CD4-positive, CD25-positive, alpha-beta regulatory T cell (primary cell): ENCODE data around the gene IL31RA. TPM values are rescaled to one million over a fixed set of nuclear protein-coding genes. Genes with fewer than 3 reads are reported as not detected.

ENCODE experiments used
- ATAC-seq, 2 donors: fragments of 150-1000 bp; cut with Tn5 transposase; one replicate each; pipeline ENCODE4 v1.10.0; 2021; ENCODE audit warnings: low read depth in 2 of 2, moderate number of reproducible peaks in 2 of 2, moderate library complexity in 1 of 2
- DNase-seq, 3 donors: peaks; one replicate each; pipeline versions ENCODE4 v3.0.0 to v3.0.0-alpha.2; 2012 to 2022; ENCODE audit warnings: mixed read lengths in 1 of 3
- H3K27ac ChIP-seq: one replicate; pipeline ENCODE4 v1.7.0; 2013; ENCODE audit warnings: mild to moderate bottlenecking, low read length; ENCODE audit not compliant: insufficient read depth, poor library complexity, severe bottlenecking
- H3K27me3 ChIP-seq: one replicate; pipeline ENCODE4 v1.7.0; 2013; ENCODE audit warnings: low read length; ENCODE audit not compliant: control insufficient read depth, insufficient read depth
- H3K36me3 ChIP-seq: one replicate; pipeline ENCODE4 v1.7.0; 2013; ENCODE audit warnings: mild to moderate bottlenecking, low read length, moderate library complexity; ENCODE audit not compliant: control insufficient read depth, insufficient read depth
- H3K4me1 ChIP-seq: 2 replicates; pipeline ENCODE4 v1.7.0; 2013; ENCODE audit warnings: mild to moderate bottlenecking, low read length; ENCODE audit not compliant: insufficient read depth, control insufficient read depth, poor library complexity, severe bottlenecking
- H3K4me3 ChIP-seq: one replicate; pipeline ENCODE4 v1.7.0; 2013; ENCODE audit warnings: low read depth, mild to moderate bottlenecking, low read length, moderate library complexity
- H3K9me3 ChIP-seq, 2 experiments: 1 replicate in 1 of 2; 2 replicates in 1 of 2; pipeline ENCODE4 v1.7.0; 2013; ENCODE audit warnings: low read length in 2 of 2, mild to moderate bottlenecking in 1 of 2, moderate library complexity in 1 of 2; ENCODE audit not compliant: control insufficient read depth in 2 of 2
- H3K27ac Mint-ChIP-seq, 3 donors: one replicate each; pipeline ENCODE4 v1.8.0; 2020 to 2022; ENCODE audit warnings: mild to moderate bottlenecking in 3 of 3, mixed read lengths in 3 of 3, moderate library complexity in 2 of 3
- H3K27me3 Mint-ChIP-seq: one replicate; pipeline ENCODE4 v1.8.0; 2022; ENCODE audit warnings: mild to moderate bottlenecking, mixed read lengths
- H3K36me3 Mint-ChIP-seq: one replicate; pipeline ENCODE4 v1.8.0; 2020; ENCODE audit warnings: mixed read lengths
- H3K4me1 Mint-ChIP-seq, 4 donors: one replicate each; pipeline ENCODE4 v1.8.0; 2020 to 2022; ENCODE audit warnings: mixed read lengths in 4 of 4, mild to moderate bottlenecking in 1 of 4
- H3K4me3 Mint-ChIP-seq, 4 donors: one replicate each; pipeline ENCODE4 v1.8.0; 2020 to 2022; ENCODE audit warnings: mild to moderate bottlenecking in 4 of 4, mixed read lengths in 4 of 4, moderate library complexity in 3 of 4
- H3K9me3 Mint-ChIP-seq, 7 donors: one replicate each; pipeline ENCODE4 v1.8.0; 2020 to 2022; ENCODE audit warnings: mixed read lengths in 7 of 7, mild to moderate bottlenecking in 3 of 7, moderate library complexity in 2 of 7
- polyA plus RNA-seq, 4 donors: library from polyadenylated mRNA; unstranded; fragments of 300-500 nt; fragmentation: Illumina TruSeq; gene quantifications; one replicate each; pipeline ENCODE4 v1.2.3, GENCODE V29; 2021
- total RNA-seq: library from RNA; stranded (reverse); gene quantifications from one replicate; pipeline ENCODE4 v1.2.3, GENCODE V29; 2022

The IL31RA gene
- total and polyA plus RNA-seq, 5 donors from 2014 or later: not detected

GRCh38 chr5:55823151-55823796 is 27.9 kb upstream of the IL31RA start:
- no peaks in the 10 kb centered on the region for H3K36me3 ChIP-seq
- DNase-seq (no peak), ATAC-seq (no peak)
- no peaks in the 10 kb centered on the region for H3K9me3 ChIP-seq
- no peak overlapping the region for H3K27ac ChIP-seq
- H3K4me3 ChIP-seq: no peak overlapping the region
- peaks cover 62% of the 10 kb centered on the region for H3K27me3 ChIP-seq
- H3K4me1 ChIP-seq: peaks cover 7% of the 10 kb centered on the region
- Mint-ChIP-seq H3K4me3 (no peak overlapping the region), H3K36me3 (no peaks in the 10 kb centered on the region), H3K9me3 (peaks cover 0 to 2% (median 0%) of the 10 kb centered on the region in 7 donors), H3K27ac (no peak overlapping the region), H3K27me3 (peaks cover 77% of the 10 kb centered on the region), H3K4me1 (peaks cover 0 to 11% (median 1%) of the 10 kb centered on the region in 4 donors)

- Histone ChIP-seq H3K4me1 (no peaks in the 10 kb centered on the region), H3K4me3 (no peak overlapping the region), H3K36me3 (no peaks in the 10 kb centered on the region), H3K9me3 (no peaks in the 10 kb centered on the region), H3K27ac (no peak overlapping the region), H3K27me3 (peaks cover 15% of the 10 kb centered on the region)
- DNase-seq (no peak), ATAC-seq (no peak)
- no peaks in the 10 kb centered on the region for H3K36me3 Mint-ChIP-seq
- H3K9me3 Mint-ChIP-seq: peaks cover 0 to 4% (median 0%) of the 10 kb centered on the region in 7 donors
- H3K4me1 Mint-ChIP-seq: no peaks in the 10 kb centered on the region
- H3K4me3 Mint-ChIP-seq: no peak overlapping the region
- no peak overlapping the region for H3K27ac Mint-ChIP-seq
- peaks cover 27% of the 10 kb centered on the region for H3K27me3 Mint-ChIP-seq
These were observed 21.2 kb upstream of the IL31RA start for GRCh38 chr5:55829956-55830355.

GRCh38 chr5:55832446-55832845 is 18.7 kb upstream of the IL31RA start:
- peaks cover 23% of the 10 kb centered on the region for H3K27me3 Mint-ChIP-seq
- H3K4me1 Mint-ChIP-seq: no peaks in the 10 kb centered on the region
- H3K27me3 ChIP-seq: peaks cover 4% of the 10 kb centered on the region
- H3K4me1 ChIP-seq: no peaks in the 10 kb centered on the region
- no peak overlapping the region for H3K4me3 ChIP-seq
- no peak overlapping the region for H3K27ac Mint-ChIP-seq
- H3K36me3 ChIP-seq: no peaks in the 10 kb centered on the region
- no peaks in the 10 kb centered on the region for H3K36me3 Mint-ChIP-seq
- H3K27ac ChIP-seq: no peak overlapping the region
- ATAC-seq: no peak
- H3K9me3 Mint-ChIP-seq: peaks cover 0 to 4% (median 0%) of the 10 kb centered on the region in 7 donors
- DNase-seq: no peak
- H3K9me3 ChIP-seq: no peaks in the 10 kb centered on the region
- no peak overlapping the region for H3K4me3 Mint-ChIP-seq

- peaks cover 30% of the 10 kb centered on the region for H3K27me3 Mint-ChIP-seq
- DNase-seq (no peak), ATAC-seq (no peak)
- no peaks in the 10 kb centered on the region for H3K36me3 ChIP-seq
- no peaks in the 10 kb centered on the region for H3K4me1 ChIP-seq
- no peak overlapping the region for H3K4me3 ChIP-seq
- H3K36me3 Mint-ChIP-seq: no peaks in the 10 kb centered on the region
- peaks cover 4% of the 10 kb centered on the region for H3K27me3 ChIP-seq
- H3K9me3 Mint-ChIP-seq: peaks cover 0 to 4% (median 1%) of the 10 kb centered on the region in 7 donors
- H3K4me3 Mint-ChIP-seq: no peak overlapping the region
- H3K27ac ChIP-seq: no peak overlapping the region
- H3K4me1 Mint-ChIP-seq: peaks cover 0 to 4% (median 0%) of the 10 kb centered on the region in 4 donors
- H3K27ac Mint-ChIP-seq: no peak overlapping the region
- H3K9me3 ChIP-seq: no peaks in the 10 kb centered on the region
These were observed 15.0 kb upstream of the IL31RA start for GRCh38 chr5:55836191-55836590.

DNA sequence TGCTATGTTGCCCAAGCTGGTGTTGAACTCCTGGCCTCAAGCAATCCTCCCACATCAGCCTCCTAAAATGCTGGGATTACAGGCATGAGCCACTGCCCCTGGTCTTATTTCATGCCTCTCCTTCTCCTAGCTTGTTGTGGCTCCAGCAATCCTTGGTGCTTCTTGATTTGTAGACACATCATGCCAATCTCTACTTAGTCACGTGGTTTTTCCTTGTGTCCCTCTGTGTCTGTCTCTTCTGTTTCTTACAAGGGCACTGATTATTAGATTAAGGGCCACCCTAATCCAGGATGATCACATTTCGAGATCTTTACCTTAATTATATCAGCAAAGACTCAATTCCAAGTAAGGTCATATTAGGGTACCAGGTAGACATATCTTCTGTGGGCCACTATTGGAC is 9.2 kb upstream of the IL31RA start:
- Mint-ChIP-seq H3K4me3 (no peak overlapping the region), H3K9me3 (peaks cover 0 to 9% (median 3%) of the 10 kb centered on the region in 7 donors), H3K4me1 (peaks cover 0 to 4% (median 0%) of the 10 kb centered on the region in 4 donors), H3K27me3 (peaks cover 37% of the 10 kb centered on the region), H3K36me3 (no peaks in the 10 kb centered on the region), H3K27ac (no peak overlapping the region)
- ATAC-seq (no peak), DNase-seq (no peak)
- Histone ChIP-seq H3K36me3 (no peaks in the 10 kb centered on the region), H3K4me1 (no peaks in the 10 kb centered on the region), H3K27ac (no peak overlapping the region), H3K4me3 (no peak overlapping the region), H3K9me3 (peaks cover 0 to 6% of the 10 kb centered on the region in 2 experiments), H3K27me3 (peaks cover 22% of the 10 kb centered on the region)

- H3K9me3 Mint-ChIP-seq: peaks cover 0 to 9% (median 6%) of the 10 kb centered on the region in 7 donors
- H3K4me1 Mint-ChIP-seq: no peaks in the 10 kb centered on the region
- H3K36me3 Mint-ChIP-seq: no peaks in the 10 kb centered on the region
- H3K27ac Mint-ChIP-seq: no peak overlapping the region
- no peaks in the 10 kb centered on the region for H3K36me3 ChIP-seq
- DNase-seq (no peak), ATAC-seq (no peak)
- H3K27me3 ChIP-seq: peaks cover 24% of the 10 kb centered on the region
- no peaks in the 10 kb centered on the region for H3K4me1 ChIP-seq
- no peak overlapping the region for H3K27ac ChIP-seq
- peaks cover 0 to 6% of the 10 kb centered on the region in 2 experiments for H3K9me3 ChIP-seq
- H3K4me3 Mint-ChIP-seq: no peak overlapping the region
- no peak overlapping the region for H3K4me3 ChIP-seq
- peaks cover 39% of the 10 kb centered on the region for H3K27me3 Mint-ChIP-seq
These were observed 3.3 kb upstream of the IL31RA start for GRCh38 chr5:55847837-55848236.

DNA sequence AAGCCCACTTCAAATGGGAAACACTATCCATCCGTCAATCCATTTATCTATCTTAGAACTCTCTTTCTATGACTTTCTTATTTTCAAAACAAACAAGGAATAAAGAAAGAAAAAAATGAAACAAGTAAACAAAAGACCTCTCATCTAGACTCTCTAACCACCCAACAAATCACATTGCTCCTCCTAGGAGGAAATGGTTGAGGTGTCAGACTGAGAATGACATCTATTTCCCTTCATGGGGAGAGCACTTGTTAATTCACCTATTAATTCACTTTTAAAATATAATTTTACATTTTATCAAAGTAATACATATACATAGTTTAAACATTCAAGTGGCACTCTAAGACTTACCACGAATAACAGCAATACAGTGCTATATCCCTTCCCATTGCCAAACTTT is 2.4 kb upstream of the IL31RA start:
- H3K4me3 ChIP-seq: no peak overlapping the region
- no peaks in the 10 kb centered on the region for H3K4me1 ChIP-seq
- no peaks in the 10 kb centered on the region for H3K4me1 Mint-ChIP-seq
- H3K4me3 Mint-ChIP-seq: no peak overlapping the region
- peaks cover 0 to 6% of the 10 kb centered on the region in 2 experiments for H3K9me3 ChIP-seq
- H3K36me3 Mint-ChIP-seq: no peaks in the 10 kb centered on the region
- ATAC-seq (no peak), DNase-seq (no peak)
- peaks cover 0 to 9% (median 3%) of the 10 kb centered on the region in 7 donors for H3K9me3 Mint-ChIP-seq
- H3K27ac ChIP-seq: no peak overlapping the region
- H3K27me3 ChIP-seq: peaks cover 24% of the 10 kb centered on the region
- H3K36me3 ChIP-seq: no peaks in the 10 kb centered on the region
- H3K27me3 Mint-ChIP-seq: peaks cover 47% of the 10 kb centered on the region
- no peak overlapping the region for H3K27ac Mint-ChIP-seq

DNA sequence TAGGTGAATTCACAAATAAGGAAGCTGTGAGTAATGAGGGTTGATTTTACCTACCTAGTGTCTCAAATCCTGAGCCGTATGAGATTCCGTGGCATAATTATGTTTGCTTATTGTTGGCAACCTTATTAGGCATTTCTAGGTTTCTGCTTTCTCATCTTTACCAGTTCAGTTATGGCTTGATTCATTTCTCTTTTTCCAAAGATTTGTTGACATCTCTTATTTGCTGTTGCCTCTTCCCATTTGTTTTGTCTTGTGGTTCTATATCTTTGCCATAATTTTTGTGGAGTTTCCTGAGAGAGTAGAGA is 470 bp downstream of the IL31RA start:
- no peak overlapping the region for H3K4me3 ChIP-seq
- Mint-ChIP-seq H3K4me1 (peaks cover 7 to 15% (median 13%) of the 10 kb centered on the region in 4 donors), H3K36me3 (no peaks in the 10 kb centered on the region), H3K27me3 (peaks cover 37% of the 10 kb centered on the region), H3K27ac (no peak overlapping the region), H3K4me3 (no peak overlapping the region), H3K9me3 (peaks cover 0 to 5% (median 0%) of the 10 kb centered on the region in 7 donors)
- no peaks in the 10 kb centered on the region for H3K9me3 ChIP-seq
- peaks cover 10% of the 10 kb centered on the region for H3K27me3 ChIP-seq
- DNase-seq (no peak), ATAC-seq (no peak)
- H3K27ac ChIP-seq: no peak overlapping the region
- H3K4me1 ChIP-seq: no peaks in the 10 kb centered on the region
- H3K36me3 ChIP-seq: no peaks in the 10 kb centered on the region
